NCI-H69 (cell line): Measurements from ENCODE around the gene REEP6.
A peak's percentile ranks its signal among the peaks of the same experiment; 100 is the strongest.
"Not testable (repeated sequence)": the region's sequence is repeated elsewhere in the genome, so short reads cannot be mapped to it uniquely, and the experiment has no call there.

Experiments
- DNase-seq: peaks from one replicate; lab custom pipeline; 2025; lab: John Stamatoyannopoulos, UW

Gene REEP6

GRCh38 chr19:1507763-1508506 is 17.0 kb downstream of the REEP6 start:
- peak; percentile 97 for DNase-seq

- DNase-seq, result no peak
Measured at GRCh38 chr19:1508507-1508856, 17.5 kb downstream of the REEP6 start.

- DNase-seq, result no peak
Measured at GRCh38 chr19:1509602-1510441, 18.8 kb downstream of the REEP6 start.

DNA sequence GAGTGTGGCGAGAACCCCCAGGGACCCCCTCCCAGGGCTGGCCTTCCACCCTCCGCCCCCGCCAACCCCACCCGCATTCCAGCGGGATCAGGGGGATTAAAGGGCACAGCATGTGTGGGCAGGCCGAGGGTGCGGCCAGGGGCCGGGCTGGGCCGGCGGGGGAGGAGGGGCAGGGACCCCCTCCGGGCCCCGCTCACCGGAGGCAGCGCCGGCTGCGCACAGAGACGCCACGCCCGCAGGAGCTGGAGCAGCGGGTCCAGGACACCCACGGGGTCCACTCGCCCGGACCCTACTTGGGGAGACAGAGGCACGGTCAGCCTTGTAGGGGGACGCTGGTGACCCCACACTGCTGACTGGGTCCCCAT is 19.4 kb downstream of the REEP6 start:
- DNase-seq, result no peak

- no peak for DNase-seq
Measured at GRCh38 chr19:1510807-1511206, 19.8 kb downstream of the REEP6 start.

- no peak for DNase-seq
Measured at GRCh38 chr19:1511318-1512317, 20.6 kb downstream of the REEP6 start.

GRCh38 chr19:1512671-1513498 is 21.9 kb downstream of the REEP6 start, which contains the start of gene ADAMTSL5:
Gene ADAMTSL5, minus strand, starts transcription at chr19:1513019. Its CDS starts 2,076 bp downstream, at chr19:1510943.
- peak; percentile 61 for DNase-seq

- DNase-seq, result peak; percentile 63
Measured at GRCh38 chr19:1513499-1514294, 22.7 kb downstream of the REEP6 start.

GRCh38 chr19:1514295-1514661 is 23.3 kb downstream of the REEP6 start:
- no peak for DNase-seq

DNA sequence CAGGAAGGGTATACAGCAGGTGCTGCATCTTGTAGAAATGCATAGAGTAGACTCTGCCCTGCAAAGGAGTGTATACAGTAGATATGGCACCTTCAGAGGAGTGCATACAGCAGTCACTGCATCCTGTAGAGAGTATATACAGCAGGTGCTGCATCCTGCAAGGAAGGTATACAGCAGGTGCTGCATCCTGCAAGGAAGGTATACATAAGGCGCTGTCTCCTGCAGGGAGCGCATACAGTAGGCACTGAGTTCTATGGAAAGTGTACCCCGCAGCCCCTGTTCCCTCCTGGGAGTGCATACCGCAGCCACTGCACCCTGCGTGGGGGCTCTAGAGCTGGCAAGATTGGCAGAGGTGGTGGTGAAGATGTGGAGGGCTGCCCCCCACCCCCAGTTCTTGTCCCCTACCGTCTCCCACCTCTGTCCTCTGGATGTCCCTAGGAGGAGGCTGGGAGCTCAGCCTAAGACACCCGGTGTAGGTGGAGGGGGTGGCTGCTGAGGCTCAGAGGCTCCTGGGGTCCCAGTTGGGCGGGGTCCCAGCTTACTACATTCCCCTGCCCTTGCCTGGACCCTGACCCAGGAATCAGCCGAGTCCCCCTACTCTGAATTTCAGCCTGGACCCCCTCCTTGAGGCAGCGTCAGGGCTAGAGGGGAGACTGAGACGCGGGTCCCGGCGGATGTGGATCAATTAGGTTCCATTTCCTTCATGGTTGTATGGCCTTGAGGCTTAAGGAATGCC is 24.2 kb downstream of the REEP6 start:
- no peak for DNase-seq

DNA sequence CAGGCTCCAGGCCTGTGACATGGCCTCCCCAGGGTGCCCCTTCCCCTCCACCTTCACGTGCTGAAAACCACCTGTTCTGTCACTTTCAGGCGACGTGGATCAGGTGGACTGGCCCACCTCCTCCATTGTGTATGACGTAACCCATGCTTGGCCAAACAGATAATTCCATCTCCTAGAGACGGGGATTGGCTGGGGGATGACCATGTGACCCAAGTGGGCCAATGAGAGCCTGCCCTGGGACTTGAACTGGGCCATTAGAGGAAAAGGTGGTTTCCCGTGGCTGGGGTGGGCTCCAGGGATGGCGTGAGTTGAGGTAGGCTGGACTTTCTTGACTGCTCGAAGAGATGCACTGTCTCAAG is 25.4 kb downstream of the REEP6 start:
- peak; percentile 49 for DNase-seq

DNA sequence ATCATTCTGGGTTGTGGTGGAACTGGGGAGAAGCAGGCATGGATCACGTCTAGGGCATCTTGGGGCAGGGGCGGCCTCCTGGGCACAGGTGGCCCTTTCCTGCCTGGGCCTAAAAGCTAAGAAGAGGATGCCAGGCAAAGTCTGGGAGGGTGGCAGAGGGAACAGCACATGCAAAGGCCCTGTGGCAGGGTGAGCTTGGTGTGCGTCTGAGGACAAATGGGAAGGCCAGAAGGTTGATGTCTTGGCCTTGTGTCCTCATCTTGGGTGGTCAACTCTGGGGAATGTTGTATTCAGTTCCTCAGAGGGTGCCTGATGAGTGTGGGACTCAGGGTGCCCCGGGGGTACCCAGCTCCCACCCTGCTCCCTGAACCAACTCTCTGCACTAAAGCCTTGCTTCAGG is 27.5 kb downstream of the REEP6 start:
- no peak for DNase-seq

DNA sequence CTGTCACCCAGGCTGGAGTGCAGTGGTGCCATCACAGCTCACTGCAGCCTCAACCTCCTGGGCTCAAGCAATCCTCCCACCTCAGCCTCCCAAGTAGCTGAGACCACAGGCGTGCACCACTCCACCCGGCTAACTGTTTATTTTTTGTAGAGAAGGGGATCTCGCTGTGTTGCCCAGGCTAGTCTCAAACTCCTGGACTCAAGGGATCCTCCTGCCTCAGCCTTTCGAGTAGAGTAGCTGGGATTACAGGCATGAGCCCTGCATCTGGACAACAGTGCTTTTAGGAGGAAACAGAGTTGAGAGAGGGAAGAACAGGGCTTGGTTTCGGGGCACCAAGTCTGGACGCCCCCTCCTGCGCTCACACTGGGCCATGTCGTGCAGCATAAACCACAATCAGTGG is 28.8 kb downstream of the REEP6 start:
- DNase-seq, result not testable (repeated sequence)

GRCh38 chr19:1520203-1520780 is 29.3 kb downstream of the REEP6 start:
- no peak for DNase-seq

- DNase-seq, result no peak
Measured at GRCh38 chr19:1521636-1522035, 30.7 kb downstream of the REEP6 start.

GRCh38 chr19:1522061-1522460 is 31.1 kb downstream of the REEP6 start:
- no peak for DNase-seq

- DNase-seq, result no peak
Measured at GRCh38 chr19:1522838-1523237, 31.9 kb downstream of the REEP6 start.

GRCh38 chr19:1523412-1524286 is 32.7 kb downstream of the REEP6 start, which contains the start of gene PLK5:
Gene PLK5, plus strand, starts transcription at chr19:1524077. Its CDS starts 2,920 bp downstream, at chr19:1526997.
- no peak for DNase-seq
